SK-N-SH treated with all-trans-retinoic acid at 6 μM for 48 hours (cell line): Measurements from ENCODE around the gene POLDIP3.
"Not testable (repeated sequence)": the region's sequence is repeated elsewhere in the genome, so short reads cannot be mapped to it uniquely, and the experiment has no call there.

Experiments used
- ATAC-seq: fragments of 200-7000 bp; cut with Tn5 transposase; 3 replicates; pipeline ENCODE4 v1.9.1; 2020; ENCODE audit warnings: mild to moderate bottlenecking, moderate library complexity
- ARNTL ChIP-seq: fragments of 450-650 bp; formaldehyde crosslinking; IDR thresholded peaks from 2 replicates; pipeline ENCODE4 v1.5.0; 2020; ENCODE audit warnings: low read depth, mild to moderate bottlenecking, moderate library complexity, borderline replicate concordance
- BACH2 ChIP-seq: fragments of 250-450 bp; sonication (Bioruptor Pico); IDR thresholded peaks from 2 replicates; pipeline ENCODE4 v1.9.0; 2021; ENCODE audit warnings: mild to moderate bottlenecking, borderline replicate concordance
- CSDC2 ChIP-seq: fragments of 250-450 bp; sonication (Bioruptor Pico); IDR thresholded peaks from 2 replicates; pipeline ENCODE4 v1.5.0; 2020; ENCODE audit warnings: mild to moderate bottlenecking, moderate library complexity
- ESRRG ChIP-seq: fragments of 250-450 bp; sonication (Bioruptor Pico); IDR thresholded peaks from 2 replicates; pipeline ENCODE4 v1.6.1; 2021; ENCODE audit warnings: mild to moderate bottlenecking
- ISL1 ChIP-seq: fragments of 250-450 bp; sonication (Bioruptor Pico); IDR thresholded peaks from 2 replicates; pipeline ENCODE4 v2.1.2; 2022; ENCODE audit warnings: mild to moderate bottlenecking, moderate library complexity
- OSR1 ChIP-seq: fragments of 250-450 bp; sonication (Bioruptor Pico); IDR thresholded peaks from 2 replicates; pipeline ENCODE4 v1.8.0; 2022; ENCODE audit warnings: moderate library complexity, mild to moderate bottlenecking, inconsistent platforms
- PPARA ChIP-seq: fragments of 250-450 bp; sonication (Bioruptor Pico); IDR thresholded peaks from 2 replicates; pipeline ENCODE4 v1.5.0; 2020; ENCODE audit warnings: mild to moderate bottlenecking, borderline replicate concordance
- RARB ChIP-seq: fragments of 250-450 bp; sonication (Bioruptor Pico); IDR thresholded peaks from 2 replicates; pipeline ENCODE4 v1.8.0; 2021; ENCODE audit warnings: mild to moderate bottlenecking, moderate library complexity
- SNAI2 ChIP-seq: fragments of 250-450 bp; sonication (Bioruptor Pico); IDR thresholded peaks from 2 replicates; pipeline ENCODE4 v1.5.0; 2020; ENCODE audit warnings: mild to moderate bottlenecking, moderate library complexity
- TCF4 ChIP-seq: fragments of 250-450 bp; sonication (Bioruptor Pico); IDR thresholded peaks from 2 replicates; pipeline ENCODE4 v1.8.0; 2021; ENCODE audit warnings: mild to moderate bottlenecking, moderate library complexity, borderline replicate concordance
- TOX ChIP-seq: fragments of 250-450 bp; sonication (Bioruptor Pico); IDR thresholded peaks from 2 replicates; pipeline ENCODE4 v1.8.0; 2021; ENCODE audit warnings: mild to moderate bottlenecking, moderate library complexity, borderline replicate concordance
- ZC3H10 ChIP-seq: fragments of 250-450 bp; sonication (Bioruptor Pico); IDR thresholded peaks from 2 replicates; pipeline ENCODE4 v1.5.1; 2021; ENCODE audit warnings: mild to moderate bottlenecking, moderate library complexity
- ZFP3 ChIP-seq: fragments of 250-450 bp; sonication (Bioruptor Pico); IDR thresholded peaks from 2 replicates; pipeline ENCODE4 v1.5.0; 2020; ENCODE audit warnings: mild to moderate bottlenecking, moderate library complexity
- ZNF565 ChIP-seq: fragments of 450-650 bp; formaldehyde crosslinking; conservative IDR thresholded peaks from 2 replicates; pipeline ENCODE4 v1.5.0; 2020; ENCODE audit warnings: low read depth, mild to moderate bottlenecking, moderate library complexity
- ZNF70 ChIP-seq: fragments of 450-650 bp; formaldehyde crosslinking; IDR thresholded peaks from 2 replicates; pipeline ENCODE4 v1.5.0; 2020; ENCODE audit warnings: mild to moderate bottlenecking, moderate library complexity
- ZNF8 ChIP-seq: fragments of 450-650 bp; formaldehyde crosslinking; IDR thresholded peaks from 2 replicates; pipeline ENCODE4 v1.5.0; 2020; ENCODE audit warnings: mild to moderate bottlenecking, moderate library complexity
- TF ChIP-seq, protein P1 (sequence below): fragments of 250-450 bp; sonication (Bioruptor Pico); IDR thresholded peaks from 2 replicates; pipeline ENCODE4 v1.5.1; 2021; ENCODE audit warnings: mild to moderate bottlenecking, moderate library complexity
- TF ChIP-seq, protein P2 (sequence below): fragments of 250-450 bp; sonication (Bioruptor Pico); IDR thresholded peaks from 2 replicates; pipeline ENCODE4 v1.5.1; 2020; ENCODE audit warnings: low read depth, mild to moderate bottlenecking, moderate library complexity
- TF ChIP-seq, protein P3 (sequence below): fragments of 250-450 bp; sonication (Bioruptor Pico); IDR thresholded peaks from 2 replicates; pipeline ENCODE4 v1.8.0; 2020; ENCODE audit warnings: mild to moderate bottlenecking, moderate library complexity, borderline replicate concordance
- TF ChIP-seq, protein P4 (sequence below): fragments of 250-450 bp; sonication (Bioruptor Pico); IDR thresholded peaks from 2 replicates; pipeline ENCODE4 v1.8.0; 2021; ENCODE audit warnings: low read depth, mild to moderate bottlenecking, moderate library complexity, borderline replicate concordance

POLDIP3 gene

DNA sequence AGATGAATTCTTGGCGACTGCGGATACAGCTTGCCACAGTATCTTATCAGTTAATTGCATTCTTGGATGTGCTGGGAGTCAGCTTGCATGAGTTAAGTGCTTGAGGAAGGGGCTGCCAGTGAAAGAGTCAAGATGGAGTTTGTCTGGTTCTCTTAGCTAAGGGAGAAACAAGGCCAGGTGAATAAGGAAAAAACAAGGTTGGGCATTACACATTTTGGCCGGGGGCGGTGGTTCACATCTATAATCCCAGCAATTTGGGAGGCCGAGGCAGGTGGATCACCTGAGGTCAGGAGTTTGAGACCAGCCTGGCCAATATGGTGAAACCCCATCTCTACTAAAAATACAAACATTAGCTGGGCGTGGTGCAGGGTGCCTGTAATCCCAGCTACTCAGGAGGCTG, 66.6 kb downstream of the POLDIP3 start:
- not testable (repeated sequence) for ATAC-seq

DNA sequence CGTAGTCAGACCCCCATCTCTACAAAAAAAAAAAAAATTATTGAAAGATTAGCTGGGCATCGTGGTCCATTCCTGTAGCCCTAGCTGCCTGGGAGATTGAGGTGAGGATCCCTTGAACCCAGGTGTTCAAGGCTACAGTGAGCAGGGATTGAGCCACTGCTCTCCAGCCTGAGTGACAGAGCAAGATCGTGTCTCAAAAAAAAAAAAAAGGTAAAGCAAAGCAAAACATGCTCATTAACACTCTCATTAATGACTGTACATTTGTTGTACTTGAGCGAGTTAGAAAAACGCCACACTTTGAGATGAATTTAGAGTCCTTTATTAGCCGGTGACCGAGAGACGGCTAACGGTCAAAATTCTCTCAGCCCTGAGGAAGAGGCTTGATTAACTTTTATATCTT, 67.1 kb downstream of the POLDIP3 start:
- ATAC-seq: no peak
- no peak for TF ChIP-seq ZFP3 (CRISPR knock-in tag)
- TF ChIP-seq ZC3H10 (CRISPR knock-in tag): no peak
- TF ChIP-seq CSDC2 (CRISPR knock-in tag): no peak
- TF ChIP-seq ESRRG (CRISPR knock-in tag): no peak
- TF ChIP-seq, protein P1, sequence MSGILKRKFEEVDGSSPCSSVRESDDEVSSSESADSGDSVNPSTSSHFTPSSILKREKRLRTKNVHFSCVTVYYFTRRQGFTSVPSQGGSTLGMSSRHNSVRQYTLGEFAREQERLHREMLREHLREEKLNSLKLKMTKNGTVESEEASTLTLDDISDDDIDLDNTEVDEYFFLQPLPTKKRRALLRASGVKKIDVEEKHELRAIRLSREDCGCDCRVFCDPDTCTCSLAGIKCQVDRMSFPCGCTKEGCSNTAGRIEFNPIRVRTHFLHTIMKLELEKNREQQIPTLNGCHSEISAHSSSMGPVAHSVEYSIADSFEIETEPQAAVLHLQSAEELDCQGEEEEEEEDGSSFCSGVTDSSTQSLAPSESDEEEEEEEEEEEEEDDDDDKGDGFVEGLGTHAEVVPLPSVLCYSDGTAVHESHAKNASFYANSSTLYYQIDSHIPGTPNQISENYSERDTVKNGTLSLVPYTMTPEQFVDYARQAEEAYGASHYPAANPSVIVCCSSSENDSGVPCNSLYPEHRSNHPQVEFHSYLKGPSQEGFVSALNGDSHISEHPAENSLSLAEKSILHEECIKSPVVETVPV (CRISPR knock-in tag): no peak
- no peak for TF ChIP-seq RARB (CRISPR knock-in tag)
- no peak for TF ChIP-seq PPARA (CRISPR knock-in tag)
- no peak for TF ChIP-seq ZNF8 (CRISPR knock-in tag)
- TF ChIP-seq, protein P2, sequence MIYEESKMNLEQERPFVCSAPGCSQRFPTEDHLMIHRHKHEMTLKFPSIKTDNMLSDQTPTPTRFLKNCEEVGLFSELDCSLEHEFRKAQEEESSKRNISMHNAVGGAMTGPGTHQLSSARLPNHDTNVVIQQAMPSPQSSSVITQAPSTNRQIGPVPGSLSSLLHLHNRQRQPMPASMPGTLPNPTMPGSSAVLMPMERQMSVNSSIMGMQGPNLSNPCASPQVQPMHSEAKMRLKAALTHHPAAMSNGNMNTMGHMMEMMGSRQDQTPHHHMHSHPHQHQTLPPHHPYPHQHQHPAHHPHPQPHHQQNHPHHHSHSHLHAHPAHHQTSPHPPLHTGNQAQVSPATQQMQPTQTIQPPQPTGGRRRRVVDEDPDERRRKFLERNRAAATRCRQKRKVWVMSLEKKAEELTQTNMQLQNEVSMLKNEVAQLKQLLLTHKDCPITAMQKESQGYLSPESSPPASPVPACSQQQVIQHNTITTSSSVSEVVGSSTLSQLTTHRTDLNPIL (CRISPR knock-in tag): no peak
- TF ChIP-seq SNAI2: no peak
- no peak for TF ChIP-seq BACH2 (CRISPR knock-in tag)
- TF ChIP-seq, protein P3, sequence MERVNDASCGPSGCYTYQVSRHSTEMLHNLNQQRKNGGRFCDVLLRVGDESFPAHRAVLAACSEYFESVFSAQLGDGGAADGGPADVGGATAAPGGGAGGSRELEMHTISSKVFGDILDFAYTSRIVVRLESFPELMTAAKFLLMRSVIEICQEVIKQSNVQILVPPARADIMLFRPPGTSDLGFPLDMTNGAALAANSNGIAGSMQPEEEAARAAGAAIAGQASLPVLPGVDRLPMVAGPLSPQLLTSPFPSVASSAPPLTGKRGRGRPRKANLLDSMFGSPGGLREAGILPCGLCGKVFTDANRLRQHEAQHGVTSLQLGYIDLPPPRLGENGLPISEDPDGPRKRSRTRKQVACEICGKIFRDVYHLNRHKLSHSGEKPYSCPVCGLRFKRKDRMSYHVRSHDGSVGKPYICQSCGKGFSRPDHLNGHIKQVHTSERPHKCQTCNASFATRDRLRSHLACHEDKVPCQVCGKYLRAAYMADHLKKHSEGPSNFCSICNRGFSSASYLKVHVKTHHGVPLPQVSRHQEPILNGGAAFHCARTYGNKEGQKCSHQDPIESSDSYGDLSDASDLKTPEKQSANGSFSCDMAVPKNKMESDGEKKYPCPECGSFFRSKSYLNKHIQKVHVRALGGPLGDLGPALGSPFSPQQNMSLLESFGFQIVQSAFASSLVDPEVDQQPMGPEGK (CRISPR knock-in tag): no peak
- no peak for TF ChIP-seq TCF4 (CRISPR knock-in tag)
- TF ChIP-seq ZNF565: no peak
- no peak for TF ChIP-seq ARNTL (CRISPR knock-in tag)
- TF ChIP-seq, protein P4, sequence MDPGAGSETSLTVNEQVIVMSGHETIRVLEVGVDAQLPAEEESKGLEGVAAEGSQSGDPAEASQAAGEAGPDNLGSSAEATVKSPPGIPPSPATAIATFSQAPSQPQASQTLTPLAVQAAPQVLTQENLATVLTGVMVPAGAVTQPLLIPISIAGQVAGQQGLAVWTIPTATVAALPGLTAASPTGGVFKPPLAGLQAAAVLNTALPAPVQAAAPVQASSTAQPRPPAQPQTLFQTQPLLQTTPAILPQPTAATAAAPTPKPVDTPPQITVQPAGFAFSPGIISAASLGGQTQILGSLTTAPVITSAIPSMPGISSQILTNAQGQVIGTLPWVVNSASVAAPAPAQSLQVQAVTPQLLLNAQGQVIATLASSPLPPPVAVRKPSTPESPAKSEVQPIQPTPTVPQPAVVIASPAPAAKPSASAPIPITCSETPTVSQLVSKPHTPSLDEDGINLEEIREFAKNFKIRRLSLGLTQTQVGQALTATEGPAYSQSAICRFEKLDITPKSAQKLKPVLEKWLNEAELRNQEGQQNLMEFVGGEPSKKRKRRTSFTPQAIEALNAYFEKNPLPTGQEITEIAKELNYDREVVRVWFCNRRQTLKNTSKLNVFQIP (CRISPR knock-in tag): no peak
- no peak for TF ChIP-seq OSR1 (CRISPR knock-in tag)
- TF ChIP-seq ZNF70 (CRISPR knock-in tag): no peak
- TF ChIP-seq ISL1 (CRISPR knock-in tag): no peak

DNA sequence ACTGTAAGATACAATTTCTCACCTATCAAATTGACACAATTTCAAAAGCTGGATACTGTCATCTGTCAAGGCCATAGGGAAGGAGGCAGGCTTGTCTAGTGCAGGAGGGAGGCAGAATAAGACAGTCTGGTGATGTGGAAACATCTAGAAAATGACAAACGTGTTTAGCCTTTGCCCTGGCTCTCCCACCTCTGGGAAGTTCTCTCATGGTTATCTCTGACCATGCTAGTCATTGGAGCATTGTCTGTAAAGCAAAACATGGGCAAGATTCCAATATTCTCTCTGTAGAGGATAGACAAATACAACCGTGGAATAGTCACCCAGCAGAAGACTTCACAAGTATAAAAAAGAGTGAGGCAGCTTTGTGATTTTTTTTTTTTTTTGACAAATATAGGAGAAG, 70.0 kb downstream of the POLDIP3 start:
- TF ChIP-seq BACH2 (CRISPR knock-in tag) (no peak), TOX (CRISPR knock-in tag) (no peak), RARB (CRISPR knock-in tag) (no peak), ZNF8 (CRISPR knock-in tag) (no peak), SNAI2 (no peak)
- ATAC-seq: no peak

DNA sequence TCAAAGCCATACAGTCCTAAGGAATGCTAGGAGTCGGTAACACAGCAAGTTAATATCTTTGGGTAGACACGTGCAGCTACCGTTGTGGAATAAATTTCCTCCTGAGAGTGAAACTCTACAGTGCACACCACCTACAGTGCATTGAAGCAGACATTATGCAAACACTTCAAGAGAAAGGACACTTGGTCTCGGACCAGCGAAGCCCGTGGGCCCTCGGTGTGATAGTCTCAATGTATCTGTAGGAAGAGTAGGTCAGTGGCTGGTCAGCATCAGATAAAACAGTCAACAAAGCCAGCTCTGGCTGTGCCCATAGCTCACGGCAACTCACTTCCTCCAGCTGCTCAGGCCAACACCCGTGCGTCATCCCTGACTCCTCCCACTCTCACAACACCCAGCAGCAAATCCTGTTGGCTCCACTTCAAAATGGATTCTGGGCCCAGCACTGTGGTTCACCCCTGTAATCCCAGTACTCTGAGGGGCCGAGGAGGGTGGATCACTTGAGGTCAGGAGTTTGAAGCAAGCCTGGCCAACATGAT, 75.4 kb downstream of the POLDIP3 start:
- ATAC-seq: peak; percentile 61; the same call in 2 of the 3 replicates

DNA sequence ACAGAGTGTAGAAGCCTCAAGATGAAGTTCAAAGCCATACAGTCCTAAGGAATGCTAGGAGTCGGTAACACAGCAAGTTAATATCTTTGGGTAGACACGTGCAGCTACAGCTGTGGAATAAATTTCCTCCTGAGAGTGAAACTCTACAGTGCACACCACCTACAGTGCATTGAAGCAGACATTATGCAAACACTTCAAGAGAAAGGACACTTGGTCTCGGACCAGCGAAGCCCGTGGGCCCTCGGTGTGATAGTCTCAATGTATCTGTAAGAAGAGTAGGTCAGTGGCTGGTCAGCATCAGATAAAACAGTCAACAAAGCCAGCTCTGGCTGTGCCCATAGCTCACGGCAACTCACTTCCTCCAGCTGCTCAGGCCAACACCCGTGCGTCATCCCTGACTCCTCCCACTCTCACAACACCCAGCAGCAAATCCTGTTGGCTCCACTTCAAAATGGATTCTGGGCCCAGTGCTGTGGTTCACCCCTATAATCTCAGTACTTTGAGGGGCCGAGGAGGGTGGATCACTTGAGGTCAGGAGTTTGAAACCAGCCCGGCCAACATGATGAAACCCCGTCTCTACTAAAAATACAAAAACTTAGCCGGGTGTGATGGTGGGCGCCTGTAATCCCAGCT, 77.4 kb downstream of the POLDIP3 start:
- ATAC-seq: peak; percentile 51

DNA sequence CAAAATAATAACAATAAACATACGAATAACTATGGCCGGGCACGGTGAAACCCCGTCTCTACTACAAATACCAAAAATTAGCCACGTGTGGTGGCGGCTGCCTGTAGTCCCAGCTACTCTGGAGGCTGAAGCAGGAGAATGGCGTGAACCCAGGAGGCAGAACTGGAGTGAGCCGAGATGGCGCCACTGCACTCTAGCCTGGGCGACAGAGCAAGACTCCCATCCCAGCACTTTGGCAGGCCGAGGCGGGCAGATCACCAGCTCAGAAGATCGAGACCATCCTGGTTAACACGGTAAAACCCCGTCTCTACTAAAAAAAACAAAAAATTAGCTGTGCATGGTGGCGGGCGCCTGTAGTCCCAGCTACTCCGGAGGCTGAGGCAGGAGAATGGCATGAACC, 78.0 kb downstream of the POLDIP3 start:
- not testable (repeated sequence) for ATAC-seq
